DND-41 (cell line): Measurements from ENCODE around the gene RTKN2.

Source experiments
- ATAC-seq: fragments of 200-7000 bp; cut with Tn5 transposase; 3 replicates; pipeline ENCODE4 v1.9.1; 2021; ENCODE audit warnings: low read depth; ENCODE audit not compliant: insufficient read depth
- DNase-seq: peaks from one replicate; pipeline ENCODE4 v3.0.0-alpha.2; 2020
- H2AFZ ChIP-seq: 2 replicates; pipeline ENCODE4 v1.6.0; 2012; ENCODE audit warnings: low read depth, low read length
- H3K27ac ChIP-seq: 2 replicates; pipeline ENCODE4 v1.5.1; 2012; ENCODE audit warnings: low read length, inconsistent platforms
- H3K27me3 ChIP-seq: fragments of 200-600 bp; sonication (generic); 2 replicates; pipeline ENCODE4 v1.6.0; 2012; ENCODE audit warnings: low read length, mild to moderate bottlenecking, inconsistent platforms; ENCODE audit not compliant: insufficient read depth, poor library complexity
- H3K36me3 ChIP-seq: 2 replicates; pipeline ENCODE4 v1.5.1; 2012; ENCODE audit warnings: low read length, inconsistent platforms; ENCODE audit not compliant: insufficient read depth
- H3K4me1 ChIP-seq: 2 replicates; pipeline ENCODE4 v1.5.1; 2012; ENCODE audit warnings: mild to moderate bottlenecking, low read length; ENCODE audit not compliant: insufficient read depth
- H3K4me2 ChIP-seq: 2 replicates; pipeline ENCODE4 v1.6.0; 2012; ENCODE audit warnings: mild to moderate bottlenecking, moderate library complexity, low read length, inconsistent platforms; ENCODE audit not compliant: insufficient read depth
- H3K4me3 ChIP-seq, 2 experiments: fragments of 200-600 bp in 1 of 2; shearing (Covaris generic) in 1 of 2; 2 replicates each; pipeline ENCODE4 v1.5.1; 2012 to 2016; ENCODE audit warnings: inconsistent platforms in 2 of 2, low read length in 2 of 2, mild to moderate bottlenecking in 2 of 2, low read depth in 1 of 2, moderate library complexity in 1 of 2
- H3K79me2 ChIP-seq: 2 replicates; pipeline ENCODE4 v1.6.0; 2012; ENCODE audit warnings: low read length, inconsistent platforms; ENCODE audit not compliant: insufficient read depth
- H3K9ac ChIP-seq: 2 replicates; pipeline ENCODE4 v1.6.0; 2012; ENCODE audit warnings: low read depth, mild to moderate bottlenecking, inconsistent platforms, low read length, moderate library complexity
- H3K9me3 ChIP-seq: 2 replicates; pipeline ENCODE4 v1.5.1; 2012; ENCODE audit warnings: low read length, moderate library complexity, mild to moderate bottlenecking, inconsistent platforms; ENCODE audit not compliant: insufficient read depth, severe bottlenecking
- H4K20me1 ChIP-seq: 2 replicates; pipeline ENCODE4 v1.6.0; 2012; ENCODE audit warnings: low read length; ENCODE audit not compliant: insufficient read depth
- EZH2 ChIP-seq: IDR thresholded peaks from 3 replicates; pipeline ENCODE4 v1.6.1; 2012; ENCODE audit warnings: borderline replicate concordance, low read depth, mild to moderate bottlenecking, moderate library complexity, low read length, inconsistent platforms; ENCODE audit not compliant: severe bottlenecking
- TF ChIP-seq, protein P1 (sequence below): IDR thresholded peaks from 2 replicates; pipeline ENCODE4 v1.5.1; 2012; ENCODE audit warnings: borderline replicate concordance, low read length, moderate library complexity, mild to moderate bottlenecking; ENCODE audit not compliant: poor library complexity, severe bottlenecking; ENCODE audit errors: extremely low read depth

Gene RTKN2

DNA sequence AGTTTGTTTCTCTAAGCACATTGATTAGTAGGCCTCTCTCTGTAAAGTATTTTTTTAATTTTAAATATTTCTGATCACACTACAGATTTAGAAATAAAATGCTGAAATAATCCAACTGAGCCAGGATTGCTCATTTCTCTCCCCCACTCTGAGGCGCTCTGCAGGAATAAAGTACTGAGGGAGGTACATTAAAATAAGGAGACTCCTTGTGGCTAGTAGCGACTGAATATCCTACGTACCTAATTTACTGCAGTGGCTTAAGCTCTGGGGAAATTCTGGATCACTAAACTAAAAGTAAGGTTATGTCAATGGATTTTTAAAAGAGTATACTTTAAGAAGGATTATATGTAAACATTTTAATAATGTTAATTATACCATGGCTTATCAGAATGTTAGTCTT is 75.2 kb downstream of the RTKN2 start:
- ATAC-seq (no peak), DNase-seq (no peak)
- Histone ChIP-seq H4K20me1 (no peaks in the 10 kb centered on the region), H3K4me2 (no peak overlapping the region), H3K27me3 (no peaks in the 10 kb centered on the region), H3K79me2 (no peaks in the 10 kb centered on the region), H3K9ac (no peak overlapping the region), H3K27ac (no peak overlapping the region), H3K9me3 (no peaks in the 10 kb centered on the region), H3K4me3 (no peak overlapping the region), H3K4me1 (no peaks in the 10 kb centered on the region), H3K36me3 (no peaks in the 10 kb centered on the region), H2AFZ (no peak overlapping the region)
- TF ChIP-seq, protein P1, sequence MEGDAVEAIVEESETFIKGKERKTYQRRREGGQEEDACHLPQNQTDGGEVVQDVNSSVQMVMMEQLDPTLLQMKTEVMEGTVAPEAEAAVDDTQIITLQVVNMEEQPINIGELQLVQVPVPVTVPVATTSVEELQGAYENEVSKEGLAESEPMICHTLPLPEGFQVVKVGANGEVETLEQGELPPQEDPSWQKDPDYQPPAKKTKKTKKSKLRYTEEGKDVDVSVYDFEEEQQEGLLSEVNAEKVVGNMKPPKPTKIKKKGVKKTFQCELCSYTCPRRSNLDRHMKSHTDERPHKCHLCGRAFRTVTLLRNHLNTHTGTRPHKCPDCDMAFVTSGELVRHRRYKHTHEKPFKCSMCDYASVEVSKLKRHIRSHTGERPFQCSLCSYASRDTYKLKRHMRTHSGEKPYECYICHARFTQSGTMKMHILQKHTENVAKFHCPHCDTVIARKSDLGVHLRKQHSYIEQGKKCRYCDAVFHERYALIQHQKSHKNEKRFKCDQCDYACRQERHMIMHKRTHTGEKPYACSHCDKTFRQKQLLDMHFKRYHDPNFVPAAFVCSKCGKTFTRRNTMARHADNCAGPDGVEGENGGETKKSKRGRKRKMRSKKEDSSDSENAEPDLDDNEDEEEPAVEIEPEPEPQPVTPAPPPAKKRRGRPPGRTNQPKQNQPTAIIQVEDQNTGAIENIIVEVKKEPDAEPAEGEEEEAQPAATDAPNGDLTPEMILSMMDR = no peak
- TF ChIP-seq EZH2 = no peak

DNA sequence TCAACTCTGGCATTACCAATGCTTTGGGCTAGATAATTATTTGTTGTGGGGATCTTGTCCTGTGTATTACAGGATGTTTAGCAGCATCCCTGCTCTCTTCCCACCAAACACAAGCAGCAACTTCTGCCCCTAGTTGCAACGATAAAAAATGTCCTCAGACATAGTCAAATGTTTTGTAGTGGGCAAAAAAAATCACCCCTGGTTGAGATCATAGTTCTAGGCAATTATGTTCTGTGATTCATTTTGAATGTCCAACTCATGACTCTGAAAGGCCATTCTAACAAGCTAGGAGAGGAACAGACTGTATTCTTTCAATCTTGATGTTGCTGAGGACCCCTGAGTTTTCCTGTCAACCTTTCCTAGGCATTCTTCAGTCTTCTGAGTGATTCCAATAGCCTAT is 79.5 kb downstream of the RTKN2 start:
- no peaks in the 10 kb centered on the region for H3K9me3 ChIP-seq
- no peak for ATAC-seq
- H2AFZ ChIP-seq = no peak overlapping the region
- no peak overlapping the region for H3K4me2 ChIP-seq
- H3K27me3 ChIP-seq = no peaks in the 10 kb centered on the region
- H3K4me1 ChIP-seq = peaks cover 4% of the 10 kb centered on the region
- H3K4me3 ChIP-seq = no peak overlapping the region
- no peaks in the 10 kb centered on the region for H3K36me3 ChIP-seq
- no peaks in the 10 kb centered on the region for H4K20me1 ChIP-seq
- H3K9ac ChIP-seq = no peak overlapping the region
- TF ChIP-seq EZH2 = no peak
- TF ChIP-seq, protein P1 = no peak
- no peaks in the 10 kb centered on the region for H3K79me2 ChIP-seq
- no peak for DNase-seq
- H3K27ac ChIP-seq = no peak overlapping the region

DNA sequence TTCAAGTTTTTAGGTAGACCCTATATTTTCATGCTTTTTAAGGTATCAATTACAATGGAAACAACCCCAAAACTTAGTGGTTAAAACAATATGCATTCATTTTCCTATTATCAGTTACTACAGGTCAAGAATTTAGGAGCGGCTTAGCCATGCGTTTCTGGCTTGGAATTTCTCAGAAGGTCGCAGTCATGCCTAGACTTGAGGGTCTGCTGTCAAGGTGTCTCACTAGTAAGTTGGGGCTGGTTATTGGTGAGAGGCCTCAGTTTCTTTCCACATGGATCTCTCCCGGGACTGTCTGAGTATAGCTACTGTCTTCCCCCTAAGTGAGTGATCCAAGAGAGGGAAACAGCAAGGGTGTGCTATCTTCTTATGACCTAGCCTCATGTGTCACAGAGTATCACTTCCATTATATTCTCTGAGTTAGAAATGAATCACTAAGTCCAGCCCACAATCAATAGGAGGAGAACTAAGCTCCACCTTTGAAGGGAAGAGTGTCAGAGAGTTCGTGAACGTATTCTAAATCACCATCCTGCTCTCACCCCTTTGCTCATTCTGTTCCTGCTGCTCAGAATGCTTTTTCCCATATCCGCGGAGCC is 80.5 kb downstream of the RTKN2 start:
- Histone ChIP-seq H3K9ac (no peak overlapping the region), H3K9me3 (no peaks in the 10 kb centered on the region), H3K27ac (no peak overlapping the region), H3K4me2 (no peak overlapping the region), H2AFZ (no peak overlapping the region), H3K27me3 (no peaks in the 10 kb centered on the region), H3K79me2 (no peaks in the 10 kb centered on the region), H4K20me1 (no peaks in the 10 kb centered on the region), H3K4me1 (peaks cover 15% of the 10 kb centered on the region), H3K4me3 (no peak overlapping the region), H3K36me3 (no peaks in the 10 kb centered on the region)
- TF ChIP-seq, protein P1 = no peak
- TF ChIP-seq EZH2 = no peak
- ATAC-seq (no peak), DNase-seq (no peak)
